ENCODE results near the gene CISD2.
A peak's percentile ranks its signal among the peaks of the same experiment; 100 is the strongest.

CISD2 gene

GRCh38 chr4:102825261-102826091 lies 43.3 kb upstream of the CISD2 start:
- H3K27ac ChIP-seq (ENCODE audit: low read depth, low read length), result peak overlapping the region; percentile 91
- H3K9me3 ChIP-seq (ENCODE audit: control insufficient read depth, insufficient read depth, low read length), result no peaks in the 10 kb centered on the region
- peak overlapping the region; percentile 94 for H3K4me3 ChIP-seq (ENCODE audit: low read length)
- peaks cover 92% of the 10 kb centered on the region for H3K79me2 ChIP-seq (ENCODE audit: control insufficient read depth, low read length)
- H3K4me2 ChIP-seq (ENCODE audit: low read length), result peak overlapping the region; percentile 67
- TF ChIP-seq CTCF (IDR thresholded peaks at IDR 0.05; ENCODE audit: low read depth, low read length, poor library complexity, severe bottlenecking) (no peak), EZH2phosphoT487 (IDR thresholded peaks at IDR 0.05; ENCODE audit: borderline replicate concordance, low read length) (no peak)
- H4K20me1 ChIP-seq (ENCODE audit: control insufficient read depth, insufficient read depth, low read depth, low read length), result peaks cover 40% of the 10 kb centered on the region
- no peaks in the 10 kb centered on the region for H3K9me2 ChIP-seq (replicated peaks; ENCODE audit: control insufficient read depth, low read length)
- H3K4me1 ChIP-seq (ENCODE audit: control insufficient read depth, low read length), result peaks cover 57% of the 10 kb centered on the region
- peaks cover 70% of the 10 kb centered on the region for H3K36me3 ChIP-seq (ENCODE audit: control insufficient read depth, low read length)
- no peaks in the 10 kb centered on the region for H3K27me3 ChIP-seq (ENCODE audit: control insufficient read depth, low read length)
- H3F3A ChIP-seq (ENCODE audit: control insufficient read depth, insufficient read depth), result no peaks in the 10 kb centered on the region

GRCh38 chr4:102826105-102826889 lies 42.5 kb upstream of the CISD2 start:
- no peak for TF ChIP-seq EZH2phosphoT487 (IDR thresholded peaks at IDR 0.05; ENCODE audit: borderline replicate concordance, low read length)
- no peak for TF ChIP-seq CTCF (IDR thresholded peaks at IDR 0.05; ENCODE audit: low read depth, low read length, poor library complexity, severe bottlenecking)
- Histone ChIP-seq H3K9me3 (ENCODE audit: control insufficient read depth, insufficient read depth, low read length) (no peaks in the 10 kb centered on the region), H3K9me2 (replicated peaks; ENCODE audit: control insufficient read depth, low read length) (no peaks in the 10 kb centered on the region), H3K36me3 (ENCODE audit: control insufficient read depth, low read length) (peaks cover 62% of the 10 kb centered on the region), H4K20me1 (ENCODE audit: control insufficient read depth, insufficient read depth, low read depth, low read length) (peaks cover 38% of the 10 kb centered on the region), H3K27ac (ENCODE audit: low read depth, low read length) (peak overlapping the region; percentile 91), H3K4me1 (ENCODE audit: control insufficient read depth, low read length) (peaks cover 53% of the 10 kb centered on the region), H3K4me2 (ENCODE audit: low read length) (peak overlapping the region; percentile 67), H3K79me2 (ENCODE audit: control insufficient read depth, low read length) (peaks cover 91% of the 10 kb centered on the region), H3K4me3 (ENCODE audit: low read length) (peak overlapping the region; percentile 94), H3K27me3 (ENCODE audit: control insufficient read depth, low read length) (no peaks in the 10 kb centered on the region), H3F3A (ENCODE audit: control insufficient read depth, insufficient read depth) (0 out of 2 replicates have a peak, but pooled peaks cover 2% of the 10 kb centered on the region)

- Histone ChIP-seq H3K4me1 (ENCODE audit: control insufficient read depth, low read length) (peaks cover 49% of the 10 kb centered on the region), H3K79me2 (ENCODE audit: control insufficient read depth, low read length) (peaks cover 89% of the 10 kb centered on the region), H3K27ac (ENCODE audit: low read depth, low read length) (peak within 1 kb of the TSS; percentile 91), H3K9me2 (replicated peaks; ENCODE audit: control insufficient read depth, low read length) (no peaks in the 10 kb centered on the region), H3K9me3 (ENCODE audit: control insufficient read depth, insufficient read depth, low read length) (no peaks in the 10 kb centered on the region), H3K4me3 (ENCODE audit: low read length) (peak within 1 kb of the TSS; percentile 94), H3K27me3 (ENCODE audit: control insufficient read depth, low read length) (no peaks in the 10 kb centered on the region), H3K4me2 (ENCODE audit: low read length) (peak within 1 kb of the TSS; percentile 67), H3K36me3 (ENCODE audit: control insufficient read depth, low read length) (peaks cover 54% of the 10 kb centered on the region), H3F3A (ENCODE audit: control insufficient read depth, insufficient read depth) (0 out of 2 replicates have a peak, but pooled peaks cover 5% of the 10 kb centered on the region), H4K20me1 (ENCODE audit: control insufficient read depth, insufficient read depth, low read depth, low read length) (peaks cover 32% of the 10 kb centered on the region)
- TF ChIP-seq CTCF (IDR thresholded peaks at IDR 0.05; ENCODE audit: low read depth, low read length, poor library complexity, severe bottlenecking), result peak; percentile 43
- no peak for TF ChIP-seq EZH2phosphoT487 (IDR thresholded peaks at IDR 0.05; ENCODE audit: borderline replicate concordance, low read length)
Measured at GRCh38 chr4:102826890-102827673, 41.7 kb upstream of the CISD2 start, which contains the start of gene UBE2D3. Gene UBE2D3, minus strand, starts transcription at chr4:102827551. Its CDS starts 1,043 bp downstream, at chr4:102826508.

All from DOHH2 (cell line).